PFSK-1 (cell line): ENCODE data around the gene DEFB129.
A peak's percentile ranks its signal among the peaks of the same experiment; 100 is the strongest.

Source experiments
- FOXP2 ChIP-seq: optimal IDR thresholded peaks from 2 replicates; pipeline ENCODE3; 2011; ENCODE audit warnings: borderline replicate concordance, control low read depth, inconsistent platforms; ENCODE audit not compliant: insufficient read depth; ENCODE audit errors: extremely low read length, extremely low read depth
- POLR2AphosphoS5 ChIP-seq: IDR thresholded peaks from 2 replicates; pipeline ENCODE4 v1.6.1; 2012; ENCODE audit warnings: low read depth, mild to moderate bottlenecking, control low read depth, low read length, moderate library complexity
- SIN3A ChIP-seq: IDR thresholded peaks from 2 replicates; pipeline ENCODE4 v1.6.1; 2012; ENCODE audit warnings: mild to moderate bottlenecking, low read length, moderate library complexity, borderline replicate concordance; ENCODE audit not compliant: insufficient read depth
- TAF1 ChIP-seq: IDR thresholded peaks from 2 replicates; pipeline ENCODE4 v1.6.1; 2012; ENCODE audit warnings: low read length, control low read depth, borderline replicate concordance; ENCODE audit not compliant: insufficient read depth
- TF ChIP-seq, protein P1 (sequence below), 2 experiments: IDR thresholded peaks; 2 replicates each; pipeline versions ENCODE4 v1.6.1 to v1.8.0; 2011 to 2012; ENCODE audit warnings: low read depth in 2 of 2, low read length in 2 of 2, control low read depth in 1 of 2, inconsistent platforms in 1 of 2, mild to moderate bottlenecking in 1 of 2, moderate library complexity in 1 of 2; ENCODE audit not compliant: insufficient read depth in 1 of 2

DEFB129 gene

DNA sequence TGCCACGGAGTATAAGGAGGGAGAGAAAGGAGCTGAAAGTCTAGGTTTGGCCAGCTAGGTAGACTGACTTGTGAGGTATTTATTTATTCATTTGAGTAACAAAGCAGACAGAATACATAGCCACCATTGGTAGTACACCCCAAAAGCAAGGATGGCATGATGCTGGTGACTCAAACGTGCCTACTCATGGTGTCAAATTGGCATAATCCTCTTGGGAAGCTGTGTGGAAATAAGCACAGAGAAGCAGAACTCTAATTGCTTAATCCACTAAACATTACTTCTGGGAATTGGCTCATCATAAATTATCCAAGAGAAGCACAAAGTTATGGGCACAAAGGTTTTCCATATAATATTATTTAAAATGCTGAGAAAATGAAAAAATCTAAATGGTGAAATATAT lies 32.9 kb downstream of the DEFB129 start:
- TF ChIP-seq POLR2AphosphoS5, result no peak
- TF ChIP-seq FOXP2, result no peak
- no peak for TF ChIP-seq TAF1
- TF ChIP-seq SIN3A, result no peak
- TF ChIP-seq, protein P1, sequence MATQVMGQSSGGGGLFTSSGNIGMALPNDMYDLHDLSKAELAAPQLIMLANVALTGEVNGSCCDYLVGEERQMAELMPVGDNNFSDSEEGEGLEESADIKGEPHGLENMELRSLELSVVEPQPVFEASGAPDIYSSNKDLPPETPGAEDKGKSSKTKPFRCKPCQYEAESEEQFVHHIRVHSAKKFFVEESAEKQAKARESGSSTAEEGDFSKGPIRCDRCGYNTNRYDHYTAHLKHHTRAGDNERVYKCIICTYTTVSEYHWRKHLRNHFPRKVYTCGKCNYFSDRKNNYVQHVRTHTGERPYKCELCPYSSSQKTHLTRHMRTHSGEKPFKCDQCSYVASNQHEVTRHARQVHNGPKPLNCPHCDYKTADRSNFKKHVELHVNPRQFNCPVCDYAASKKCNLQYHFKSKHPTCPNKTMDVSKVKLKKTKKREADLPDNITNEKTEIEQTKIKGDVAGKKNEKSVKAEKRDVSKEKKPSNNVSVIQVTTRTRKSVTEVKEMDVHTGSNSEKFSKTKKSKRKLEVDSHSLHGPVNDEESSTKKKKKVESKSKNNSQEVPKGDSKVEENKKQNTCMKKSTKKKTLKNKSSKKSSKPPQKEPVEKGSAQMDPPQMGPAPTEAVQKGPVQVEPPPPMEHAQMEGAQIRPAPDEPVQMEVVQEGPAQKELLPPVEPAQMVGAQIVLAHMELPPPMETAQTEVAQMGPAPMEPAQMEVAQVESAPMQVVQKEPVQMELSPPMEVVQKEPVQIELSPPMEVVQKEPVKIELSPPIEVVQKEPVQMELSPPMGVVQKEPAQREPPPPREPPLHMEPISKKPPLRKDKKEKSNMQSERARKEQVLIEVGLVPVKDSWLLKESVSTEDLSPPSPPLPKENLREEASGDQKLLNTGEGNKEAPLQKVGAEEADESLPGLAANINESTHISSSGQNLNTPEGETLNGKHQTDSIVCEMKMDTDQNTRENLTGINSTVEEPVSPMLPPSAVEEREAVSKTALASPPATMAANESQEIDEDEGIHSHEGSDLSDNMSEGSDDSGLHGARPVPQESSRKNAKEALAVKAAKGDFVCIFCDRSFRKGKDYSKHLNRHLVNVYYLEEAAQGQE (IDR thresholded peaks at IDR 0.05; ENCODE audit: insufficient read depth in 1 of 2, low read depth in 2 of 2, low read length in 2 of 2), result no peak

DNA sequence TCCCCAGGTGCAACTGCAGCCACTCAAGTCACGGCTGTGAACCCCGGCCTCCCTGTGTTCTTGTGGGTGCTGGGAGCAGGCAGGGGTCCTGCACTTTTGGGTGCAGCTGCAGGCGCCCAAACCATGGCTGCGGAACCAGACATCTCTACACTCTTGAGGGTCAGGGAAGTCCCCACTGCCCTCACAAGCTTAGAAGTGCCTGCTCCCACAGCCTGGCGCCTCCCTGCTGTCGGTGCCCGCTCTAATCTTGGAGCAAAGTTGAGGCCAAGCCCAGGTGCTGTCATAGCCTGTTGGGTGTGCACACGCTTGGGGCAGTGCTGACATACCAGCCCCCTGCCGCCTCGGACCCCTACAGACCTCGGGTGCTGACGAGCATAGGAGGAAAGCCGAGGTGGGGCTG lies 36.6 kb downstream of the DEFB129 start:
- TF ChIP-seq SIN3A (no peak), POLR2AphosphoS5 (no peak), FOXP2 (no peak), TAF1 (no peak)
- TF ChIP-seq, protein P1 (IDR thresholded peaks at IDR 0.05; ENCODE audit: insufficient read depth in 1 of 2, low read depth in 2 of 2, low read length in 2 of 2), result no peak

- TF ChIP-seq, protein P1 (IDR thresholded peaks at IDR 0.05; ENCODE audit: insufficient read depth in 1 of 2, low read depth in 2 of 2, low read length in 2 of 2), result no peak
- TF ChIP-seq TAF1, result no peak
- no peak for TF ChIP-seq SIN3A
- peak; percentile 96 for TF ChIP-seq FOXP2
- TF ChIP-seq POLR2AphosphoS5, result 0 out of 2 replicates have a peak, but pooled peaks have one; percentile 43
Observed at GRCh38 chr20:266596-267562, 39.8 kb downstream of the DEFB129 start.

DNA sequence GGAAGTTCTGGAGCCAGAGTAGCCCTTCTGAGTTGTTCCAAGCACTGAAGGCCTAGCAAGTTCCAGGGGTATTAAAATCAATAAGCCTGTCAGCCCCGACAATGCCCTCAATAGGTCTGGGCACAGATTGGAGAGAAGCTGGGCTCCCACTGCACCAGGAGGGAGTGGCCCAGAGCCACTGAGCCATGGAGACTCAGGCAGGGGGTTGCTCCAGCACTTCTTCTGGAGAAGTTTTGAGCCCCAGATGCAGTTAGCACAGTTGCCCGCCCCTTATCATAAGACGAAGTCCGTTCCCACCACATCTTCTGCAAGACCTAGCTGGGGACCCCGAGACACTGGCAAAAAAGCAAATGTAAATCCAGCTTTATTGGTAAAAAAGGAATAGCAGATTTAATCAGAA lies 43.5 kb downstream of the DEFB129 start:
- TF ChIP-seq FOXP2, result no peak
- TF ChIP-seq, protein P1 (IDR thresholded peaks at IDR 0.05; ENCODE audit: insufficient read depth in 1 of 2, low read depth in 2 of 2, low read length in 2 of 2), result no peak
- no peak for TF ChIP-seq POLR2AphosphoS5
- no peak for TF ChIP-seq TAF1
- TF ChIP-seq SIN3A, result no peak
